Occipital lobe (tissue), 2 donors: ENCODE data around the gene AK9. TPM values are rescaled to one million over a fixed set of nuclear protein-coding genes. Genes with fewer than 3 reads are reported as not detected.
"Not testable (repeated sequence)": the region's sequence is repeated elsewhere in the genome, so short reads cannot be mapped to it uniquely, and the experiment has no call there.

Experiments
- DNase-seq: peaks from one replicate; lab custom pipeline; 2025; lab: John Stamatoyannopoulos, UW
- total RNA-seq: library from RNA; depleted of rRNA; stranded (reverse); fragments of >200 nt; gene quantifications from one replicate; pipeline ENCODE4 v1.2.3, GENCODE V29; 2014

The AK9 gene
- 62.2 TPM for total RNA-seq

- peak; percentile 93 for DNase-seq
Measured at GRCh38 chr6:109690737-109691621, at the start of gene AK9, which contains the start of gene FIG4. Gene AK9, minus strand, starts transcription at chr6:109691202. Its CDS starts 15,457 bp downstream, at chr6:109675745. Gene FIG4, plus strand, starts transcription at chr6:109691296. Its CDS starts 140 bp downstream, at chr6:109691436.

GRCh38 chr6:109740787-109741186 is 49.8 kb upstream of the AK9 start:
- no peak for DNase-seq

DNA sequence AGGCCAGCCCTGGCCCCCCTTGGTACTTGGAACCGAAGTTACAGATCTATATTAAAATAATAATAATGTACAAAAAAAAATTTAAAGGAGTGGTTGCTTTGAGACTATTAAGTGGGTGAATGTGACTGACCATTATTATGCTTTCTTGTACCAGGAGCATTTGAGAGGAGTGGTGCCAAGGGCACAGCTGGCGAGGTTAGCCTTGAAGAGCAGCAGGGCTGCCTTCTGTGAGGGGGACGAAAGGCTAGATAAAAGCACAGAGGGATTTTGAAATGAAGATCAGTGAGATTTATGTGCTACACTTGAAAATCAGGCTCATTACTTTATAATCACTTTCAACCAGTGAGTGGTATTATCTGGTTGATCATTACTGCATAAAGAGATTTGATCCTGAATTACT is 48.7 kb upstream of the AK9 start:
- DNase-seq, result no peak

DNA sequence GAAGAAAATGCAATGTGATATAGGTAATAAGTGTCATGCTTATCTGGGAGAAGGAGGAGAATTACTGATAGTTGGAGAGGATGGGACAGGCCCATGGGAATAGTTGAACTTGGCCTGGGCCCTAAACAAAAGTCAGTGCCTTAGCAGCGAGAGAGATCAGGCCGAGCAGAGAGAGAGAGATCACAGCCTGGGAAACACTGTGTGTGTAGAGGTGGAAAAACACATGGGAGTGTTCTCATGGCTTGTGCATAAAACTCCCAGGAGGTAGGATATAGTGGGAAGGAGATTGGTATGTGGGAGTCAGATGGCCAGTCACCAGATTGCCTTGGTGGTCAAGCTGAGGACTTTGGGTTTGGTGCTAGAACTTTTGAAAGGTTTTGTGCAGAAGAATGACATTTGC is 47.7 kb upstream of the AK9 start:
- DNase-seq, result no peak

DNA sequence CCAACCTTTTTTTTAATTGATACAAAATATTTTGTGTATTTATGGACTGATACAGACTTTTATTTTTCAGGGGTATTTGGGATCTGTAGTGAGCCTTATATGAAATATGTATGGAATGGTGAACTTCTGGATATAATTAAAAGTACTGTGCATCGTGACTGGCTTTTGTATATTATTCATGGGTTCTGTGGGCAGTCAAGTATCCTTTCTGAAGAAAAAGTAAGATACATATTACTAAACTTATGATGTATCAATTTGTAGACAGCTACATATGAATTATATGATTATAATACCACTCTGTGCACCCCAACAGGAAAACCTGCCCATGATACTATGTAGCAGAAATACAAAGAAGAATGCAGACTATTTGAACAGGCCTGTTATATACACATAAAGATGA is 47.3 kb upstream of the AK9 start:
- DNase-seq, result no peak

DNA sequence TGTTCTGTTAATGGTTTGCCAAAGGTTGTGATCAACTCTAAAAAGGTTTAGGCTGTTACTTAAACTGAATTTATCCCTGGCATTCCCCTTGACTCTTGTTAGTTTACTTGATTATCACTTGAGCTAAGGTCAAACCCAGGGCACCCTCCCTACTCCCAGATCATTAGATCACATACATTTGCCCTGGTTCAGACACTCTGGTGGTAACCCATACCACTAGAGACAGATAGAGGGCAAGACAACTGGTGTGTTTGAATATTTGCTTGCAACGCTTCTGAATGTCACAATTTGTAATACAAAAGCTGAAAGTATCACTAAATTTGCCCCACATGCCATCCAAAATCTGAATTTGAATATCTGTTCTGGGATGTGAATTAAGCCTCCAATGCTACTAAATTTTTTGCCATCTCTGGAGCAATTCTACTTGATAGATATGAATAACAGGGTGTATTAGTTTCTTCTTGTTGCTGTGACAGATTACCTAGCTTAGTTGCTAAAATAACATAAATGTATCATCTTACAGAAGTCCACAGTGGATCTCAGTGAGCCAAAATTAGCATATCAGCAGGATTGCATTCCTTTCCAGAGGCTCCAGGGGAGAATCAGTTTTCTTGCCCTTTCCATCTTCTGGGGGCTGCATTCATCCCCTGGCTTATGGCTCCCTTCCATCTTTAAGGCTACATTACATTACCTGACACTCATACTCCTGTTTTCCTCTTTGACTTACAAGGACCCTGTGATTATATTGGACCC is 45.4 kb upstream of the AK9 start:
- DNase-seq, result no peak

- not testable (repeated sequence) for DNase-seq
Measured at GRCh38 chr6:109725250-109725649, 34.2 kb upstream of the AK9 start.

- no peak for DNase-seq
Measured at GRCh38 chr6:109722564-109723254, 31.7 kb upstream of the AK9 start.

GRCh38 chr6:109722011-109722410 is 31.0 kb upstream of the AK9 start:
- DNase-seq, result no peak

DNA sequence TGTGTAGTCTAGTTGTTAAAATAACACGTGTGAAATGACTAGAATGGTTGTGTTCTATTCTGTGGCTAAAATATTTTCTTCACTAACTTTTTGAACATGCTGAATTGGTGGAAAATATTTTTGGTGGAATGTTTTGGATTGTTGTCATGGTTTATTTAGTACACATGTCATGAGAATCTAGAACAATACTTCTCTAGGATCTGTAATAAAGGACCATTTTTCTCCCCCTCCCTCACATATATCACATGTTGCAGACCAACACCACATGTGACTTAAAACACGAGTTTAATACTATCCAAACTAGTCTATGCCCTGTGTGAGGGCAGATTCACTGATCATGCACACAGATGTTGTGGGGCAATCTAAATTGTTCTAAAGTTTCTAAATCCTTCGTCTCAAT is 29.3 kb upstream of the AK9 start:
- DNase-seq, result no peak

GRCh38 chr6:109718991-109719390 is 28.0 kb upstream of the AK9 start:
- DNase-seq, result no peak

- no peak for DNase-seq
Measured at GRCh38 chr6:109717971-109718370, 27.0 kb upstream of the AK9 start.

GRCh38 chr6:109715616-109716015 is 24.6 kb upstream of the AK9 start:
- DNase-seq, result no peak

DNA sequence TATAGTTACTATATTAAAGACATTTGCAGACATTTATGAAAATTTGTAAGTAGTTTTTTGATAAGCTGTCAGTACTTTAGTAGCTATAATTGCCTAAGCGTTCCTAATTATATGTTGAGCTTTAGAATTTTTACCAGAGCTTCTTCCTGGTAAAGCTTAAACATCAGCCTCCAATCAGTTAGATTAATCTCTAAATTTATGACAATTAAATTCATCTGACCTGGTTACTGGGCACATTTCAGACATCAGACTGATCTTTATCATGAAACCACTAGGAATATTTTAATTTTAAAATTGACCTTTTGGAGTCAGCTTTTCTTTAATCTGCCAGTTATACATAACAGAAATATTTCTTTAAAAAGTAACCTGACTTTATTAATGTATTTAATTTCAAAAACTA is 23.6 kb upstream of the AK9 start:
- no peak for DNase-seq

DNA sequence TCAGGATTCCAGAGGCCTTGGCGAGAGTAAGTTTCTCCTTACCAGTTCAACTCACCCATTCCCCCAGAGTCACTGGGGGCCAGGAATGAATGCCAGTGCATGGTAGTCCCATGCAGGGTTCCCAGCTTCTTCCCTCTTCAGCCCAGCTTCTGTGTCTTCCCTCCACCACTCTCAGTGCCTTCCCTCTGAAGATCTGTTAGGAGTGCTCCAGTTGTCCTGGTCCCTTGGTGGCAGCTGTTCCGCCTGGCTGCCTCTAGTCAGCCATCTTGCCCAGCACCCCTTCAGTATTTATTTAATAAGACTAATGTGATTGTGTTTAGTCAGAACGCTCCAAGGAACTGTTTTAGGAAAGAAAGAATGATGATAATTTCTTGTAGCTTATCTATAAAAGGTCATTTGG is 23.2 kb upstream of the AK9 start:
- DNase-seq, result no peak

- DNase-seq, result no peak
Measured at GRCh38 chr6:109713097-109713496, 22.1 kb upstream of the AK9 start.

DNA sequence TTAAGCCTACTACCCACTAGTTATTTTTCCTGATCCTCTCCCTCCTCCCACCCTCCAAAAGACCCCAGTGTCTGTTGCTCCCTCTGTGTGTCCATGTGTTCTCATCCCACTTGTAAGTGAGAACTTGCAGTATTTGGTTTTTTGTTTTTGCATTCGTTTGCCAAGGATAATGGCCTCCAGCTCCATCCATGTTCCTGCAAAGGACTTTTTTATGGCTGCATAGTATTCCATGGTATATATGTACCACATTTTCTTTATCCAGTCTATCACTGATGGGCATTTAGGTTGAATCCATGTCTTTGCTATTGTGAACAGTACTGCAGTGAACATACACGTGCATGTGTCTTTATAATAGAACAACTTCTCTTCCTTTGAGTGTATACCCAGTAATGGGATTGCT is 17.1 kb upstream of the AK9 start:
- DNase-seq, result not testable (repeated sequence)

- no peak for DNase-seq
Measured at GRCh38 chr6:109706513-109706912, 15.5 kb upstream of the AK9 start.

DNA sequence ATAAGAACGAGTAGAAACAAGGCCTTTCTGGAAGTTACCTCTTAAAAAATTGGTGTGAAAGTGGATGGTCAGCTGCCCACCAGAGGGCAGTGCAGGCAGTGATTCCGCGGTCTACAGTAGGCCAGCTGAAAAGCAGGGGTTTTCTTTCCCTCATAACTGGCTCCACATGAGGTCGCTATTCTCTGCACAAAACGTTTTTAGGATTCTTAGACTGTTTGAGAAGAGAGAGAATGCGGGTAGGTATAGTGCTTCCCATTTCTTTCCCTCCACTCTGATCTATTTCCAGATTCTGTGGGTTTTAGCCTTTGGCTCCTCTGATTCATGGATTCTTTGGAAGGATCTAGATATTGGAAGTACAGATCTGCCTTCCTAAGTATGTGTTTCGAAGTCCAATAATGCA is 14.3 kb upstream of the AK9 start:
- peak; percentile 69 for DNase-seq

DNA sequence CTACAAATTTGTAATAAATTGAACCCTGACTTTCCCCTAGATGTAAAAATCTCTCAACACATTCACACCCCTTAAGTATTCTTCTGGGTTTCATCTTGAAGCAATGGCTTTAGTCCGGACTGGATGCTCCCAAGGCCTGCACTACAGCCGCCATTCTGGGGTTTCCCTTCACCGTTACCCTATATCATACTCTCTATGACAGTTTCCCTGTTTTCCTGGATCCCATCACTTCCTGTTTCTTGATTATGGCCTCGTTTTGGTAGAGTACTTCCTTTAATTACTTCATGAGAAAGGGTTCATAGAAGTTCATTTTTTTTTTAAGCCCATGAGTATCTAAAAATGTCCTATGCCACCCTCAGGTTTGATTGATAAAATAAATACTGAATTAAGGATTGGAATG is 11.8 kb upstream of the AK9 start:
- DNase-seq, result no peak

- DNase-seq, result no peak
Measured at GRCh38 chr6:109701774-109702173, 10.8 kb upstream of the AK9 start.

DNA sequence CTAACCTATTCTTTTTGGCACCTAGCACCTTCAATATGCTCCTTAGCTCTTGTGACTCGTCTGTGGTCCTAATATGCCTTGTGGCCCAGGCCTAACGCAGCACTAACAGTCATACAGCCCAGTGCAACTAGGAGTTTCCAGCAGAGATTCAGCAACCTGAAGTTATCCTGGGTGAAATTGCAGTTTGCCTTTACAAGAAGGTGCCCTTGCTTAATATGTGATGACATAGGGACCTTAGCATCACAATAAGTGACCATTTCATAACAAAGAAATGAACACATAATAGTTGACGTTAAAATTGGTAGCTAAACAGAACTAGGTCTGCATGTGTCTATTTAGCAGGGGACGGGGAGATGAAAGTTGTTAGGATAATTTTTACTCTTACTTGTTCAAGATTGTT is 10.2 kb upstream of the AK9 start:
- DNase-seq, result no peak
